Measurements from ENCODE around the gene IRAK1. TPM values are rescaled to one million over a fixed set of nuclear protein-coding genes. Genes with fewer than 3 reads are reported as not detected.

Gene IRAK1
- total and polyA plus RNA-seq, 2 of the 8 experiments (the other 6 are each of a cell fraction or from before 2014, with no cell fraction given), result 26.6 to 41.7 TPM

DNA sequence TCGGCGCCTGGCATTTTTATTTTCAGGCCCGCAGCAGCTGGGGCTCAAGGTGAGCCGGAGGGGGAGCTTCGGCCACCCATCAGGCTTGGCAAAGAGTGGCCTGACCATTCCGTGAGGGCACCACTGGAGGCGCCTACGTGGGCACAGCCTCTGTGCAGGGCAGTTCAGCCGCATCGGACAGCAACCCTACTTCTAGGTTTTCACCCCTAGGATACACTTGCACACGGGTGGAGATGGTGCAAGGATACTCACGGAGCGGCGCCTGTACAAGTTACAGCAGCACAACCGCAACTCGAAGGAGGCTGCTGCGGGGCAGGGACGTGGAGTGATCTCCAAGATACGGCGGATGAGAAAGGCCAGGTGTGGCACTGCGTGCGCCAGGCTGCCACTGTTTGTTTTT, 58.9 kb downstream of the IRAK1 start:
- FAIRE-seq (no peak), DNase-seq (ENCODE audit: low read depth in 1 of 2, low spot score in 2 of 2) (no peak)
- H3K9ac ChIP-seq (replicated peaks in 1 of 4; ENCODE audit: extremely low read depth in 1 of 4, low read depth in 3 of 4, low read length in 3 of 4), result no peak overlapping the region
- peaks cover 14 to 79% (median 49%) of the 10 kb centered on the region in 4 experiments for H3K36me3 ChIP-seq (ENCODE audit: control insufficient read depth in 2 of 4, insufficient read depth in 4 of 4, low read length in 3 of 4)
- 0 out of 7 replicates have a peak, but pooled peaks cover 0 to under 1% (median 0%) of the 10 kb centered on the region in 4 experiments for H3K4me1 ChIP-seq (replicated peaks in 1 of 4; ENCODE audit: control insufficient read depth in 3 of 4, insufficient read depth in 4 of 4, low read length in 3 of 4)
- peaks cover 6 to 35% of the 10 kb centered on the region in 2 experiments for H3K79me2 ChIP-seq (ENCODE audit: control insufficient read depth in 1 of 2, insufficient read depth in 2 of 2, low read length in 2 of 2)
- H3K4me3 ChIP-seq (ENCODE audit: extremely low read depth in 1 of 4, insufficient read depth in 2 of 4, low read depth in 3 of 4, low read length in 4 of 4), result no peak overlapping the region
- 98% methylated on average over 13 of the region's 22 CpGs; no CpG with 5 or more reads in 1 of the 2 experiments for WGBS, 2 experiments (ENCODE audit: extremely low coverage in 1 of 2, insufficient coverage in 1 of 2, insufficient read length in 1 of 2, insufficient replicate concordance in 2 of 2, low coverage in 1 of 2, low lambda C conversion rate in 2 of 2, missing lambda C conversion rate in 1 of 2)
- no peaks in the 10 kb centered on the region for H3K9me3 ChIP-seq (ENCODE audit: insufficient read depth in 2 of 2, low read depth in 1 of 2, low read length in 1 of 2)
- no peak overlapping the region for H3K23ac ChIP-seq (ENCODE audit: insufficient read length)
- no peak overlapping the region for H3K27ac ChIP-seq (ENCODE audit: low read depth, low read length)
- no peaks in the 10 kb centered on the region for H3K27me3 ChIP-seq (replicated peaks in 1 of 4; ENCODE audit: control insufficient read depth in 3 of 4, extremely low read depth in 1 of 4, insufficient read depth in 3 of 4, low read length in 3 of 4)
- no peak overlapping the region for H3K4ac ChIP-seq (replicated peaks; ENCODE audit: insufficient read length, low read depth, low read length)
- no peak overlapping the region for H4K5ac ChIP-seq (ENCODE audit: insufficient read length, low read depth, low read length)
- H2BK20ac ChIP-seq (ENCODE audit: low read length), result no peak overlapping the region
- no peak overlapping the region for H2BK12ac ChIP-seq (ENCODE audit: low read depth, low read length)
- ChIA-PET CTCF (ENCODE audit: partially characterized antibody) (interaction anchor here (11.2 kb wide), 1 partner anchor 13 kb away, joined by 102 read pairs; the partner anchor contains the start of gene RENBP), POLR2A (ENCODE audit: partially characterized antibody) (interaction anchor here (1.9 kb wide), 1 partner anchor 11 kb away, joined by 9 read pairs; the partner anchor contains the start of genes HCFC1 and TMEM187)
- H3K56ac ChIP-seq (replicated peaks; ENCODE audit: insufficient read length, low read depth, low read length), result no peak overlapping the region
- H2BK120ac ChIP-seq (replicated peaks; ENCODE audit: low read depth, low read length), result no peak overlapping the region
- TF ChIP-seq JUN (IDR thresholded peaks at IDR 0.05; ENCODE audit: low read depth, low read length), result no peak
- TF ChIP-seq SUZ12 (IDR thresholded peaks at IDR 0.05; ENCODE audit: low read length), result no peak
- TF ChIP-seq RNF2 (IDR thresholded peaks at IDR 0.05; ENCODE audit: borderline replicate concordance, low read depth, low read length, missing control alignments, poor library complexity, severe bottlenecking), result no peak
- no peak for TF ChIP-seq POLR2AphosphoS5 (IDR thresholded peaks at IDR 0.05; ENCODE audit: low read depth, low read length)
- no peak for TF ChIP-seq EP300 (IDR thresholded peaks at IDR 0.05; ENCODE audit: borderline replicate concordance in 1 of 2, low read depth in 2 of 2, low read length in 2 of 2)
- no peak for TF ChIP-seq CBX5 (IDR thresholded peaks at IDR 0.05; ENCODE audit: low read depth, low read length)
- TF ChIP-seq RAD21 (IDR thresholded peaks at IDR 0.05 in 1 of 2, conservative IDR thresholded peaks at IDR 0.05 in 1 of 2; ENCODE audit: low read depth in 2 of 2, low read length in 2 of 2), result no peak
- no peak for TF ChIP-seq KDM4A (IDR thresholded peaks at IDR 0.05; ENCODE audit: low read depth, low read length, severe bottlenecking)
- TF ChIP-seq, protein P1, sequence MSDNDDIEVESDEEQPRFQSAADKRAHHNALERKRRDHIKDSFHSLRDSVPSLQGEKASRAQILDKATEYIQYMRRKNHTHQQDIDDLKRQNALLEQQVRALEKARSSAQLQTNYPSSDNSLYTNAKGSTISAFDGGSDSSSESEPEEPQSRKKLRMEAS (IDR thresholded peaks at IDR 0.05), result no peak
- no peak for TF ChIP-seq EGR1 (IDR thresholded peaks at IDR 0.05; ENCODE audit: borderline replicate concordance, low read depth, low read length)
- H4K8ac ChIP-seq (ENCODE audit: extremely low read depth, insufficient read depth, low read length), result no peak overlapping the region
- no peaks in the 10 kb centered on the region; the same call in 1 of the 2 replicates for H3K79me1 ChIP-seq (ENCODE audit: low read depth, low read length)
- no peak overlapping the region for H4K91ac ChIP-seq (replicated peaks; ENCODE audit: insufficient read length, low read length)
- H2BK15ac ChIP-seq (ENCODE audit: low read length), result no peak overlapping the region
- peaks cover 2 to 13% of the 10 kb centered on the region in 2 experiments for H4K20me1 ChIP-seq (replicated peaks in 1 of 2; ENCODE audit: control insufficient read depth in 1 of 2, insufficient read depth in 2 of 2, low read length in 2 of 2)
- no peak overlapping the region for H2AFZ ChIP-seq (ENCODE audit: low read length)
- H2AK5ac ChIP-seq (ENCODE audit: low read depth, low read length), result no peak overlapping the region
- H3K18ac ChIP-seq (ENCODE audit: extremely low read depth, low read length), result no peak overlapping the region
- no peak overlapping the region for H2BK5ac ChIP-seq (ENCODE audit: low read depth, low read length)
- no peaks in the 10 kb centered on the region for H3K23me2 ChIP-seq (ENCODE audit: low read depth, low read length)
- H3K4me2 ChIP-seq (ENCODE audit: insufficient read depth in 1 of 2, low read depth in 2 of 2, low read length in 2 of 2), result no peak overlapping the region
- H3K14ac ChIP-seq (ENCODE audit: insufficient read length), result no peak overlapping the region
